AG09309 (cell line): ENCODE measurements around the gene ABCD1.

Source experiments
- DNase-seq: peaks from one replicate; pipeline ENCODE4 v3.0.0-alpha.2; 2010; ENCODE audit warnings: low read depth
- H3K4me3 ChIP-seq: 2 replicates; pipeline ENCODE4 v1.5.1; 2011; ENCODE audit warnings: mild to moderate bottlenecking, low read depth, low read length, moderate library complexity; ENCODE audit not compliant: control insufficient read depth
- CTCF ChIP-seq: IDR thresholded peaks from 2 replicates; pipeline ENCODE4 v1.5.1; 2011; ENCODE audit warnings: mild to moderate bottlenecking, low read depth, low read length, inconsistent platforms; ENCODE audit not compliant: insufficient read depth, control insufficient read depth; ENCODE audit errors: missing control alignments

Gene ABCD1

GRCh38 chrX:153783378-153784013, 58.8 kb downstream of the ABCD1 start:
- DNase-seq: no peak

DNA sequence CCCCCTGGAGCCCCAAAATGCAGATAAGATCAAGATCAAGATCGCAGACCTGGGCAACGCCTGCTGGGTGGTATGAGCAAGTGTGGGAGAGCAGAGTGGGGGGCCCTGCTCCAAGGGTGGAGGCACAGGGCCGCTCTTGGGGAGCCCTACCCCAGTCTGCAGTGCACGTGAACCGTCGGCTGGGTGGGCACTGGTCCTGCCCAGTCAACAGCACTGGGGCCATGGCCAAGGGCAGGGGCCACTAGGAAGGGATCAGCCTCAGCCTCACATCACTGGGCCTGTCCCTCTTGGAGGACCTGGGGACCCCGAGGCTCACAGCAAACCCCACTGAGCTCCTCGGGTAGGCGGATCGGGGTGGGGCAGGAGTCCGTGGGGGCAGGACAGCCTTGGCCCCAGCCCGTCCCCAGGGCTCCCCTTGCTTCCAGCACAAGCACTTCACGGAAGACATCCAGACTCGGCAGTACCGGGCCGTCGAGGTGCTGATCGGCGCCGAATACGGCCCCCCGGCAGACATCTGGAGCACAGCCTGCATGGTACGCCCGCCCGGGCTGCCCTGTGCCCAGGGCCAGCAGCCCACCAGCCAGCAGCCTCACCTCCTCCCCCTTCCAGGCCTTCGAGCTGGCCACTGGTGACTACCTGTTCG, 59.8 kb downstream of the ABCD1 start:
- H3K4me3 ChIP-seq: no peak overlapping the region
- no peak for DNase-seq
- TF ChIP-seq CTCF: no peak

More at GRCh38 chrX:153783378-153784013, 58.8 kb downstream of the ABCD1 start:
- H3K4me3 ChIP-seq: no peak overlapping the region
- no peak for TF ChIP-seq CTCF

DNA sequence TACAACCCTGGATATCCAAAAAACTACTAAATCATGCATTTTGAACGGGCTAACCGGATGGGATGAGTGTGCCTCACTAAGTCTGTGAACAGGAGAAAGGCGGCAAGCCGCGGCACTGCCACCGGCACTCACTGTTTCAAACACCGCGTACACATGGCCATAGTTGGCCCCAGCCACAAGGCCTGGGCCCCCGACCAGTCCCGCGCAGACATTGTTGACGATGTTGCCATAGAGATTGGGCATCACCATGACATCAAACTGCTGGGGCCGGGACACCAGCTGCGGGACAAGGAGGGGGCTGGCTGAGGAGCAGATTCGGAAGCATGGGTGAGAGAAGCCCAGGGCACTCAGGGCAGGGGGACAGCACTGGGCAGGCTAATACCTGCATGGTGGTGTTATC, 62.0 kb downstream of the ABCD1 start:
- no peak overlapping the region for H3K4me3 ChIP-seq
- TF ChIP-seq CTCF: no peak
- no peak for DNase-seq

GRCh38 chrX:153789654-153790053, 65.0 kb downstream of the ABCD1 start:
- TF ChIP-seq CTCF: no peak
- DNase-seq: no peak
- no peak overlapping the region for H3K4me3 ChIP-seq

- TF ChIP-seq CTCF: no peak
- H3K4me3 ChIP-seq: no peak overlapping the region
- DNase-seq: no peak
Observed at GRCh38 chrX:153791104-153791852, 66.6 kb downstream of the ABCD1 start.

DNA sequence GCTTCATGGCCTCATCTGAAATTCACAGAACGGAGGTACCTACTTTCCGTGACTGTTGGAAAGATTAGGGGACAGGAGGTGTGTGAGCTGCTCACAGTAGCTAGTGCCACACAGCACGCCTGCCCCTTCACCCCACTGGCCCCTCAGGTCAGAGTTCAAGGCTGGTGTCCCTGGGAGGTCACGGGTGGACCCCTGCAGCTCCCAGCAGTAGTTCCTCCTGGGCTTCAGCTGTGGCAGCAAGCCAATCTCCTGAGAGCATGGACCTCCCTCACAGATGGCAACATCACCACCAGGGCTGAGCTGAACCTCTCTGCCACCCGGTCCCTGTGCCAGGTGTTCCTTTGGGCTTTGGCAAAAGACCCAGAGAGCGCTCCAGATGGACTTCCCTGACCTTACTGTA, 67.7 kb downstream of the ABCD1 start:
- DNase-seq: no peak
- no peak overlapping the region for H3K4me3 ChIP-seq
- no peak for TF ChIP-seq CTCF
